ENCODE data around the gene MRRF.

MRRF gene

GRCh38 chr9:122228568-122229484, 35.9 kb upstream of the MRRF start, which contains the start of gene LHX6:
LHX6 (minus strand) TSS chr9:122228957; CDS start chr9:122228740, 217 bp downstream.
- DNase-seq = no peak

DNA sequence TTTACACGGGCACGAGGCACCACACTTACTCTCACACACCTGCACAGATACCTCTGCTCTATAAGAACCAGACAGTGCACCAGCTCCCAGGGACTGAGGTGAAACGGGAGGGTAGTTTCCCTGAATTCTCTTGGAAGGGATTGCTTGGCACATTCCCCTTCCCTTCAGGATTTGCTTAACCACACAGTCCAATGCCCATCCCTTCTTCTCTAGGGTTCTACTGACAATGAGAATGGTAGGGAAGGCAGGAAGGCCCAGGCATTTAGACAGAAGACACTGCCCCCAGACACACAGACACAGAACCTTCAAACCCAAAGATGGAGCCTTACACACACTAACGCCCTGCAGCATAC, 35.2 kb upstream of the MRRF start:
- no peak for DNase-seq

GRCh38 chr9:122232796-122233306, 31.8 kb upstream of the MRRF start:
- no peak for DNase-seq

DNA sequence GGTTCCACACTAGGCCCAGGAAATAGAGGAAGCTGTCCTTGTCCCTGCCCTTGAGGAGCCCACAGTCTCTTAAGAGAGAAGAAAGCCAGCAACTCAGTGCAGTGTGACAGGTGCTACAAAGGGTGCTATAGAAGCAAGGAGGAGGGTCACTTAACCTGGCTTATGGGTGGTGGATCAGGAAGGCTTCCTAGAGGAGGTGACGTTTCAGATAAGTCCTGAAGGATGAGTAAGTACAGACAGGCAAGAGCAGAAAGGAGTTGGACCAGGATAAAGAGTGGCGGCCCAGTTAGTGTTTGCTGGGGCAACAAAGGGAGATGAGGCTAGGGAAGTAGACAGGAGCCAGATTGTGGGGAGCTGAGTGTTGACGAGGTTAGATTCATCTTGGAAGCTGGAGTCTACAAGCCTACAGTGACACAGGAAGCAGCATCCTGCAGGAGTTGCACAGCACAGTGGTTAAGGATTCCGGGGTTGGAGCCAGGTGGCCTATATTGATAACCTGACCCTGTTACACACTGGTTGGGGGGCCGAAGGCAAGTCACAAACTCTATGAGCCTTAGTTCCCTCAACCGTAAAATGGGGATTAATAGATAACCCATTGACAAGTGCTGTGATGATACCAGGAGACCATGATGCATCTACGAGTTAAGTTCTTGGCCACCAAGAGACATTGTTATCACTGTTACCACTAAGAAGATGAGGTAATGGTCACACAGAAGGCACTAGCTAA, 30.5 kb upstream of the MRRF start:
- DNase-seq = no peak

GRCh38 chr9:122236681-122237080, 28.0 kb upstream of the MRRF start:
- no peak for DNase-seq

DNA sequence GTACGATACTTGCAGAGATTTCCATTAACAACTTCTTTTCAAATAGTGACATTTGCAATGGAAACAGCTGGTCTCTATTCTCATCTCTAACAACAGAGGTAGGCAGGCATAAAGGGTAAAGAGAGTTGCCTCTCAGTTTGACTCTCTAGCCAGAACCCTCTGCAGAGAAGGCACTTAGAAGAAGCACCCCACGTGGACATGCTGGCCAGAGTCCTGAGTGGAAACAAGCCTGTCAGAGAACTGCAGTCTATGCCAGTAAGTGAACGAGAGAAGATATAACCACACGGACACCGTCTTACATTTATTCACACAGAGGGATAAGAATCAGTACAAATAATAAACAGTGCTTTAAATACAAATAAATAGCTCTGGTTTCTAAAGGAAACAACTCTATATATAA, 25.0 kb upstream of the MRRF start:
- no peak for DNase-seq

DNA sequence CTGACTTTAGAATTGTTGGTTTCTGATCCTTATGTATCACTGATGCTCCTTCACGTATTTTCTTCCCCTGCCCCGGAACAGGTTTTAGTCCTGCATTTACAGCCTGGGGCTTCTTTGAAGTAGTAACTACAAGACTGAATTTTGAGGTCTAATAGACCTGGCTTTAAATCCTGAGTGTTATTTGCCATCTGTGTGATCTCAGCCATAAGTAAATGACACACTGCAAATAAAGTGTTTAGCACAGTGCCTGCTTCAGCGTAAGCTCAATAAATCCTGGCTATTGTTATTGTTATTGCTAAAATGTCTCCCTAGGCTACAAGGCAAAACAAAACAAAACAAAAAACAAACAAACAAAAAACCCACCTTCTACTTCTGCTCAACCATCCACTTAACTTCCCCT, 20.3 kb upstream of the MRRF start:
- DNase-seq = no peak

GRCh38 chr9:122246666-122247065, 18.0 kb upstream of the MRRF start:
- no peak for DNase-seq

DNA sequence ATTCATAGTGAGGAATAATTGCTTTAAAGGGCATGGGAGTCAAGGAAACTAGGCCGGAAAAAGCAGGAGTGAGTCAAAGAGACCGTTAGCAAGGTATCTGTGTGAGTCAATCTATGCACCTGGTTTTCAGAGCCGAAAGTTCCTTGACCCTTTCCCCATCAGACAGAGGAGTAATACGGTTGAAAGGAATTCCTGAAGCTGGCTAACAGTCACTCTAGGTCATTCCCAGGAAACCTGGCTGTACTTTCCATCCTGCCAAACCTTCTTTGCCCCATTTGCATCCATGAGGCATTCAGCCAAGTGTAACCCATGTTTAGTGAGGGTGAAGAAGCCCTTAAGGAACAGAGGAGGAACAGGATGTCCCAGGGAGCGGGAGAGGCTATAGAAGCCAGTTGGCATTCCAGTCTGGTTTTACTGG, 16.2 kb upstream of the MRRF start:
- no peak for DNase-seq

- no peak for DNase-seq
Measured at GRCh38 chr9:122251351-122251750, 13.3 kb upstream of the MRRF start.

DNA sequence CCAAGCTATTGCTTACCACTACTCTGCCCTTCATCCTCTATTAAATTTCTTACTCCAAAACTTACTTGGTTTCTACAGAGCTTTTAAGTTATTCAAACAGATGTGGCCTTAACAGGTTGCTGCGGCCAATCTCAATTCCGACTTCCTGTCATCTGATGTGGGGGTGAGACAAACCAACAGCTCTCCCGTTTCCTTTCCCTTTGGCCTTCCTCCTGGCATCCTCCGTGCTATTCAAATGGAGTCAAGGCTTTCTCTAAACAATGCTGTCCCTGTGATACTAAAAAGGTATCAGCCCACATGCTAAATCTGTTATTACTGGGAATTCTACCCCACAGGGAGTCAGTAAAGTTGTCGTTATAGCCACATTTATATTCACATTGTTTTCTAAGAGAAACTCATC, 11.9 kb upstream of the MRRF start:
- no peak for DNase-seq

- no peak for DNase-seq
Measured at GRCh38 chr9:122254761-122255160, 9.9 kb upstream of the MRRF start.

GRCh38 chr9:122256206-122256605, 8.5 kb upstream of the MRRF start:
- DNase-seq = no peak

- DNase-seq = no peak
Measured at GRCh38 chr9:122258886-122259415, 5.7 kb upstream of the MRRF start.

DNA sequence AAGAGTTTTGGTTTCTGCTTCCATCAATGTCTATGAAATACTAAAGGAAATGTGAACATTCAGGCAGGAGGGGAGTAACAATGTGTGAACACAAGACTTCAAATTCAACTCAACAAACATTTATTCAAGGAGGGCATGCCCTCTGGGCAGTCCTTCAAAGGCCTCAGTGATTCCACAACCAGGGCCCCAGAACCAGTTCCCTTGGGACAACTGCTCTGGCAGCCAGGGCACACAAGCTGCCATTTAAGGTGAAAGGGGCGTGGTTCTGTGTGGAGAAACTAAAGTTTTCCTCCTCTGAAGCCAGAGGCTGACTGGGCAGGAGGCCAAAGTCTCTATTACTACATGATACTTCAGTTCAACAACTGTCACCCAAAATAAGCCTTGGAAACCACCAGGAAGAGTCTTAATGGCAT, 3.2 kb upstream of the MRRF start:
- DNase-seq = no peak

GRCh38 chr9:122262073-122262472, 2.6 kb upstream of the MRRF start:
- DNase-seq = no peak

DNA sequence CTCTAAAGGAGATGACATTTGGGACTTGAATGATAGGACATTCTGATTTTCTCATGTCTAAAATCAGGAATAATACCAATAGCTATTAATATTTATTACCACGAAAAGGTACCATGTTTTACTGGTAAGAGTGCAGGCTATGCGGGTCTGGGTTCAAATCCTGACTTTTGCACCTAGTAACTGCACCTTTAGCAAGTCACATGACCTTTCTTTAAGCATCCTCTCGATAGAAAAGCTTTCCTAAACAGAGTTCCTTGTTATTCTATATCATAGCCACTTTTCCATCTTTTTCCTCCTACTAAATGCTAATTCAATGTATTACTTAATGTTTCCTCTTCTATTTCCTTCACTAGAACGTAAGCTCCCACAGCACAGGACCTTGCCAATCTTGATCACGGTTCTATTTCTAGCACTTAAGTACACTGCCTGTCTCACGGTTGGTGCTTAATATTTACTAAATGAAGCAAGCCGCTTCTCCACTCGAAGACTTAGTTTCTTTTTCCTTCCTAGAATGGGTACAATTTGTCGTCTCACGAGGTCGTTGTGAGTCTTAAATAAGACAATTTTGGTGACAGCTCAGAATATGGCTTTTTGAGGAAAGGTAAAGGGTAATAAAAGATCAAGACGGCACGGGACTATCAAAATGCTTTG, 858 bp upstream of the MRRF start:
- peak; percentile 19 for DNase-seq

DNA sequence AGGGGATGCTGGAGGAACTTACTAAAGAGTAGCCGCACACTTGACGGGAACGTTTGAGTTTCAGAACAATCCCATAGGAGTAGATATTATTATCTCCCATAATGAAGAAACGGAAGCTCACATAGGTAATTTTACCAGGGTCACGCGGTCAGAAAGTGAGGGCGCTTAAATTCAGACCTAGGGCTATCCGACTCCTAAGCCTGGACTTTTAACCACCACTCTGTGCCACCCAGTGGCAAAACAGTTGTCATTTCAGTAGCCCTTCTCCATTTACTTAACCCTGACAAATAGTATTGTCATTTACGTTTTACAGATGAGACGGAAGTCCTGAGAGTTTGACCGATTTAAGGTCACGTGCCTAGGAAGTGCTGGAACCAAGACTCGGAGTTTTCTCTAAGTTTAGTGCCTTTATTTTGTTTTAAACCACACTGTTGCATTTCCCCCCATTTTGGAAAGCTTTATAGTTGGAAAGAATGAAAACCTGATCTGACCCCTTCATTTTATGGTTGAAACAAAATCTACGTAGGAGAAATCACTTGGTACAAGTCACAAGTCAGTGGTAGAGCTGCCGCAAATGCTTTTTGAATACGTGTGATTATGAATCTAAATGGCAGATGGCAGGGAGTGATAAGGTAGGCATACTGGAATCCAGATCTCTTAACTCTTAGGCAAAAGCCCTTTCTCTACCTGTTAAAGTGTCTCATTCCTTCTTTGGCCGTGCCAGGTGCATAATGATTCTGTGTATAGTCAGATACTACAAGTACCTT, 650 bp downstream of the MRRF start:
- DNase-seq = peak; percentile 67

- no peak for DNase-seq
Measured at GRCh38 chr9:122268041-122268814, 3.5 kb downstream of the MRRF start.

GRCh38 chr9:122274055-122274454, 9.4 kb downstream of the MRRF start:
- no peak for DNase-seq

GRCh38 chr9:122276096-122276495, 11.4 kb downstream of the MRRF start:
- no peak for DNase-seq
